Epithelial cell of esophagus (primary cell): ENCODE data around the gene NBAS.

ENCODE experiments used
- DNase-seq: peaks from one replicate; pipeline ENCODE4 v3.0.0; 2010; ENCODE audit warnings: low read depth
- H3K4me3 ChIP-seq: 2 replicates; pipeline ENCODE4 v1.5.1; 2011; ENCODE audit warnings: mild to moderate bottlenecking, low read length, control low read depth
- TF ChIP-seq, protein P1 (sequence below): IDR thresholded peaks from 2 replicates; pipeline ENCODE4 v1.5.1; 2011; ENCODE audit warnings: low read depth, mild to moderate bottlenecking, low read length, control low read depth, inconsistent platforms; ENCODE audit not compliant: insufficient read depth; ENCODE audit errors: missing control alignments

NBAS gene

GRCh38 chr2:15189216-15189615 is 371.9 kb downstream of the NBAS start:
- TF ChIP-seq, protein P1, sequence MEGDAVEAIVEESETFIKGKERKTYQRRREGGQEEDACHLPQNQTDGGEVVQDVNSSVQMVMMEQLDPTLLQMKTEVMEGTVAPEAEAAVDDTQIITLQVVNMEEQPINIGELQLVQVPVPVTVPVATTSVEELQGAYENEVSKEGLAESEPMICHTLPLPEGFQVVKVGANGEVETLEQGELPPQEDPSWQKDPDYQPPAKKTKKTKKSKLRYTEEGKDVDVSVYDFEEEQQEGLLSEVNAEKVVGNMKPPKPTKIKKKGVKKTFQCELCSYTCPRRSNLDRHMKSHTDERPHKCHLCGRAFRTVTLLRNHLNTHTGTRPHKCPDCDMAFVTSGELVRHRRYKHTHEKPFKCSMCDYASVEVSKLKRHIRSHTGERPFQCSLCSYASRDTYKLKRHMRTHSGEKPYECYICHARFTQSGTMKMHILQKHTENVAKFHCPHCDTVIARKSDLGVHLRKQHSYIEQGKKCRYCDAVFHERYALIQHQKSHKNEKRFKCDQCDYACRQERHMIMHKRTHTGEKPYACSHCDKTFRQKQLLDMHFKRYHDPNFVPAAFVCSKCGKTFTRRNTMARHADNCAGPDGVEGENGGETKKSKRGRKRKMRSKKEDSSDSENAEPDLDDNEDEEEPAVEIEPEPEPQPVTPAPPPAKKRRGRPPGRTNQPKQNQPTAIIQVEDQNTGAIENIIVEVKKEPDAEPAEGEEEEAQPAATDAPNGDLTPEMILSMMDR: no peak
- DNase-seq: no peak
- no peak overlapping the region for H3K4me3 ChIP-seq

- TF ChIP-seq, protein P1: no peak
- no peak overlapping the region for H3K4me3 ChIP-seq
- DNase-seq: no peak
These were observed 373.4 kb downstream of the NBAS start for GRCh38 chr2:15187702-15188101.

GRCh38 chr2:15186118-15186517 is 375.0 kb downstream of the NBAS start:
- DNase-seq: no peak
- TF ChIP-seq, protein P1: no peak
- no peak overlapping the region for H3K4me3 ChIP-seq

GRCh38 chr2:15184491-15184890 is 376.6 kb downstream of the NBAS start:
- no peak for DNase-seq
- TF ChIP-seq, protein P1: no peak
- H3K4me3 ChIP-seq: no peak overlapping the region

GRCh38 chr2:15182275-15182674 is 378.9 kb downstream of the NBAS start:
- TF ChIP-seq, protein P1: no peak
- DNase-seq: no peak

DNA sequence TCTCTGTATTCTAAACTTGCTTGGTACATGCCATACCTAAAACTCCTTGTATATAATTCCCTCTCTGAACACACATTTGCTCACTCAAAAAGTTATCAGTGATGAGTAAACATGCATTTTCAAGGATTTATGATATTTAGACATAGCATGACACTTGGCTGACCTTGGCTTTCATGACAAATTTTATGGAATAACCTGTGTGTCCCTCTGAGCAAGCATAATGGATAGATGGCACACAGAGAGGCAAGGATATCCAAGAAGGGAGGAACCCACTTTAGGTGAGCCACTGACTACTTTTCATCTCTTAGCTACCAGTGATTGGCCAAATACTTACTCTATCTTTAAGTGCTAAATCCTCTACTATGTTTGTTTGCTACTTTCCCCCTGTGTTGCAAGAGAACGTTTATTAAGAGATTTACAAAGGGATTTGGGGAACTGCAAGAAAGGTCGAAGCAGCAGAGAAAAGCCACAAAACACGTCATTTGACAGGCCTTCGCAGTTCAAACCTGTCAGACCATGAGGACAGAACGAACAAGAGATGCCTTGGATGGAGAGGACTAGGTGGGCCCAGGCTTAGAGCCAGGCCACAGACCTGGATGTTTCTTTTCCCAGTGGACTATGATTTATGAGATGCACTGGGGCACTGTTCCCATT is 379.9 kb downstream of the NBAS start:
- no peak for DNase-seq
- TF ChIP-seq, protein P1: no peak

More at GRCh38 chr2:15182275-15182674, 378.9 kb downstream of the NBAS start:
- no peak overlapping the region for H3K4me3 ChIP-seq

GRCh38 chr2:15180379-15180778 is 380.8 kb downstream of the NBAS start:
- no peak for DNase-seq
- no peak overlapping the region for H3K4me3 ChIP-seq
- TF ChIP-seq, protein P1: no peak

More for the DNA sequence above, 379.9 kb downstream of the NBAS start:
- no peak overlapping the region for H3K4me3 ChIP-seq
